ENCODE results near the gene CAMTA1.

Gene CAMTA1

GRCh38 chr1:7077970-7078369 lies 292.7 kb downstream of the CAMTA1 start (continued):
- TF ChIP-seq POU6F1 (CRISPR knock-in tag; IDR thresholded peaks at IDR 0.05; ENCODE audit: borderline replicate concordance, low read depth) = no peak
- TF ChIP-seq CSRNP3 (CRISPR knock-in tag; IDR thresholded peaks at IDR 0.05) = no peak
- no peak for TF ChIP-seq ARNTL (CRISPR knock-in tag; IDR thresholded peaks at IDR 0.05; ENCODE audit: borderline replicate concordance, low read depth)

GRCh38 chr1:7079637-7080036 lies 294.4 kb downstream of the CAMTA1 start:
- ATAC-seq = no peak
- no peak for TF ChIP-seq ZFP3 (CRISPR knock-in tag; IDR thresholded peaks at IDR 0.05)
- TF ChIP-seq ARNTL (CRISPR knock-in tag; IDR thresholded peaks at IDR 0.05; ENCODE audit: borderline replicate concordance, low read depth) = no peak
- TF ChIP-seq GLIS3 (CRISPR knock-in tag; IDR thresholded peaks at IDR 0.05) = no peak
- TF ChIP-seq ZNF8 (CRISPR knock-in tag; IDR thresholded peaks at IDR 0.05) = no peak
- no peak for TF ChIP-seq BACH2 (CRISPR knock-in tag; IDR thresholded peaks at IDR 0.05; ENCODE audit: borderline replicate concordance)
- TF ChIP-seq ZNF565 (CRISPR knock-in tag; conservative IDR thresholded peaks at IDR 0.05; ENCODE audit: low read depth) = no peak
- TF ChIP-seq PPARA (CRISPR knock-in tag; IDR thresholded peaks at IDR 0.05; ENCODE audit: borderline replicate concordance) = no peak
- TF ChIP-seq TCF4 (CRISPR knock-in tag; IDR thresholded peaks at IDR 0.05; ENCODE audit: borderline replicate concordance) = no peak
- no peak for TF ChIP-seq ESRRG (CRISPR knock-in tag; IDR thresholded peaks at IDR 0.05)
- no peak for TF ChIP-seq OSR1 (CRISPR knock-in tag; IDR thresholded peaks at IDR 0.05)
- TF ChIP-seq ZNF70 (CRISPR knock-in tag; IDR thresholded peaks at IDR 0.05) = no peak
- TF ChIP-seq ZFP30 (CRISPR knock-in tag; IDR thresholded peaks at IDR 0.05) = no peak
- no peak for TF ChIP-seq POU6F1 (CRISPR knock-in tag; IDR thresholded peaks at IDR 0.05; ENCODE audit: borderline replicate concordance, low read depth)
- TF ChIP-seq ISL1 (CRISPR knock-in tag; IDR thresholded peaks at IDR 0.05) = no peak
- TF ChIP-seq, protein P1, sequence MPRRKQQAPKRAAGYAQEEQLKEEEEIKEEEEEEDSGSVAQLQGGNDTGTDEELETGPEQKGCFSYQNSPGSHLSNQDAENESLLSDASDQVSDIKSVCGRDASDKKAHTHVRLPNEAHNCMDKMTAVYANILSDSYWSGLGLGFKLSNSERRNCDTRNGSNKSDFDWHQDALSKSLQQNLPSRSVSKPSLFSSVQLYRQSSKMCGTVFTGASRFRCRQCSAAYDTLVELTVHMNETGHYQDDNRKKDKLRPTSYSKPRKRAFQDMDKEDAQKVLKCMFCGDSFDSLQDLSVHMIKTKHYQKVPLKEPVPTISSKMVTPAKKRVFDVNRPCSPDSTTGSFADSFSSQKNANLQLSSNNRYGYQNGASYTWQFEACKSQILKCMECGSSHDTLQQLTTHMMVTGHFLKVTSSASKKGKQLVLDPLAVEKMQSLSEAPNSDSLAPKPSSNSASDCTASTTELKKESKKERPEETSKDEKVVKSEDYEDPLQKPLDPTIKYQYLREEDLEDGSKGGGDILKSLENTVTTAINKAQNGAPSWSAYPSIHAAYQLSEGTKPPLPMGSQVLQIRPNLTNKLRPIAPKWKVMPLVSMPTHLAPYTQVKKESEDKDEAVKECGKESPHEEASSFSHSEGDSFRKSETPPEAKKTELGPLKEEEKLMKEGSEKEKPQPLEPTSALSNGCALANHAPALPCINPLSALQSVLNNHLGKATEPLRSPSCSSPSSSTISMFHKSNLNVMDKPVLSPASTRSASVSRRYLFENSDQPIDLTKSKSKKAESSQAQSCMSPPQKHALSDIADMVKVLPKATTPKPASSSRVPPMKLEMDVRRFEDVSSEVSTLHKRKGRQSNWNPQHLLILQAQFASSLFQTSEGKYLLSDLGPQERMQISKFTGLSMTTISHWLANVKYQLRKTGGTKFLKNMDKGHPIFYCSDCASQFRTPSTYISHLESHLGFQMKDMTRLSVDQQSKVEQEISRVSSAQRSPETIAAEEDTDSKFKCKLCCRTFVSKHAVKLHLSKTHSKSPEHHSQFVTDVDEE (CRISPR knock-in tag; IDR thresholded peaks at IDR 0.05) = no peak
- no peak for TF ChIP-seq SNAI2 (CRISPR knock-in tag; IDR thresholded peaks at IDR 0.05)

DNA sequence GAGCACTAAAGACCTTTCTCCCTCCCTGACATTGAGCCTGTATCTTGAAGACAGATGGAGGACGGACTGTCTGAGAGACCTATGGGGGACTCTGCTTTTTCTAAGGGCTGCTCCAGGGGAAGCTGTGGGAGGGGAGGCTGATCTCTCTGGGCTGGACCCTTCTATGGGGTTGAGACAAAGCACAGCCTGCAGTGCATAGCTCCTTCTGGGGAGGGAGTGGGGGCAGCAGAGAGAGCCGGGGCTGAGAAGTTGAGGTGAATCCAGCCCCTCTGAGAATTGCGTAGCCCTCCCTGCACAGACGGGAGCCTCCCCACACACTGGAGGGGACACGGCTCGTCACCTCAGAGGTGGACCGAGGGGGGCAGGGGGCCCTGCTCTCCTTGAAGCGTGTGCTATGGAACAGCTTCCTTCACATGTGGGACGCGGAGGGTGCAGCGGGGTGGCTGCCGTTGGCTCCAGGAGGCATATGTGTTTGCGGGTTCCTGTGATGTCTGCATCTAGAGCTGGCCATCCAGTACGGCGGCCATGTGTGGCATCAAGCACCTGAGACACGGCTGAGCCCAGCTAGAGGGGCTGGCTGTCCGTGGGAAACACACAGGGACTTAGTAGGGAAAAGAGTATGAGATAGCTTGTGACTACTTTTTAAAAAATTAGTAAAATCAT lies 299.1 kb downstream of the CAMTA1 start:
- TF ChIP-seq ISL1 (CRISPR knock-in tag; IDR thresholded peaks at IDR 0.05) (no peak), PPARA (CRISPR knock-in tag; IDR thresholded peaks at IDR 0.05; ENCODE audit: borderline replicate concordance) (no peak), ZC3H10 (CRISPR knock-in tag; IDR thresholded peaks at IDR 0.05) (no peak), SNAI2 (CRISPR knock-in tag; IDR thresholded peaks at IDR 0.05) (no peak), ZNF8 (CRISPR knock-in tag; IDR thresholded peaks at IDR 0.05) (no peak), ARNTL (CRISPR knock-in tag; IDR thresholded peaks at IDR 0.05; ENCODE audit: borderline replicate concordance, low read depth) (no peak), ZNF565 (CRISPR knock-in tag; conservative IDR thresholded peaks at IDR 0.05; ENCODE audit: low read depth) (no peak), TOX (CRISPR knock-in tag; IDR thresholded peaks at IDR 0.05; ENCODE audit: borderline replicate concordance) (no peak), ZFP3 (CRISPR knock-in tag; IDR thresholded peaks at IDR 0.05) (no peak), CSDC2 (CRISPR knock-in tag; IDR thresholded peaks at IDR 0.05) (no peak), ZNF70 (CRISPR knock-in tag; IDR thresholded peaks at IDR 0.05) (no peak)
- TF ChIP-seq, protein P2, sequence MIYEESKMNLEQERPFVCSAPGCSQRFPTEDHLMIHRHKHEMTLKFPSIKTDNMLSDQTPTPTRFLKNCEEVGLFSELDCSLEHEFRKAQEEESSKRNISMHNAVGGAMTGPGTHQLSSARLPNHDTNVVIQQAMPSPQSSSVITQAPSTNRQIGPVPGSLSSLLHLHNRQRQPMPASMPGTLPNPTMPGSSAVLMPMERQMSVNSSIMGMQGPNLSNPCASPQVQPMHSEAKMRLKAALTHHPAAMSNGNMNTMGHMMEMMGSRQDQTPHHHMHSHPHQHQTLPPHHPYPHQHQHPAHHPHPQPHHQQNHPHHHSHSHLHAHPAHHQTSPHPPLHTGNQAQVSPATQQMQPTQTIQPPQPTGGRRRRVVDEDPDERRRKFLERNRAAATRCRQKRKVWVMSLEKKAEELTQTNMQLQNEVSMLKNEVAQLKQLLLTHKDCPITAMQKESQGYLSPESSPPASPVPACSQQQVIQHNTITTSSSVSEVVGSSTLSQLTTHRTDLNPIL (CRISPR knock-in tag; IDR thresholded peaks at IDR 0.05; ENCODE audit: low read depth) = no peak
- TF ChIP-seq, protein P1 (CRISPR knock-in tag; IDR thresholded peaks at IDR 0.05) = no peak
- ATAC-seq = no peak
